GM18517 (cell line): ENCODE measurements around the gene SH2D6.
"Not testable (repeated sequence)": the region's sequence is repeated elsewhere in the genome, so short reads cannot be mapped to it uniquely, and the experiment has no call there.

ENCODE experiments used
- ATAC-seq: cut with Tn5 transposase; IDR thresholded peaks from one replicate; pipeline ENCODE4 v1.9.1; 2021; ENCODE audit warnings: mild to moderate bottlenecking, moderate library complexity; ENCODE audit not compliant: unreplicated experiment

The SH2D6 gene

DNA sequence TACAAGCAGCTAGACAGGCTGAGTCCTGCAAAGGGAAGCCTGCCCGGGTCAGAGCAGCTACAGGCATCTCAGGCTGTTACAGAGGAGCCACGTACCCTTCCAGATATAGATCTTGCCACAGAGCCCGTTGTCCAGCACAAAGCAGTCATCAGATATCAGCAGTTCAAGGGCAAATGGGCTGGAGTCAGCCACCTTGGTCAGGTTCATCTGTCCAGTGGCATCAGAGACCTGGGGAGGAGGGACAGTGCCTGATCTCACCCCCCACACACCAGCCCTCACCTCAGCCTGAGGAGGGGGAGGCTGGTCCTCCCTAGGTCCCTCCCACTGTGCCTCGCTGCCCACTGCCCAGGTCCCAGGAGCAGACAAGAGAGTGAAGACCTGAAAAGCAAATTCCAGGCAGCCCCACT, 20.6 kb upstream of the SH2D6 start:
- no peak for ATAC-seq

DNA sequence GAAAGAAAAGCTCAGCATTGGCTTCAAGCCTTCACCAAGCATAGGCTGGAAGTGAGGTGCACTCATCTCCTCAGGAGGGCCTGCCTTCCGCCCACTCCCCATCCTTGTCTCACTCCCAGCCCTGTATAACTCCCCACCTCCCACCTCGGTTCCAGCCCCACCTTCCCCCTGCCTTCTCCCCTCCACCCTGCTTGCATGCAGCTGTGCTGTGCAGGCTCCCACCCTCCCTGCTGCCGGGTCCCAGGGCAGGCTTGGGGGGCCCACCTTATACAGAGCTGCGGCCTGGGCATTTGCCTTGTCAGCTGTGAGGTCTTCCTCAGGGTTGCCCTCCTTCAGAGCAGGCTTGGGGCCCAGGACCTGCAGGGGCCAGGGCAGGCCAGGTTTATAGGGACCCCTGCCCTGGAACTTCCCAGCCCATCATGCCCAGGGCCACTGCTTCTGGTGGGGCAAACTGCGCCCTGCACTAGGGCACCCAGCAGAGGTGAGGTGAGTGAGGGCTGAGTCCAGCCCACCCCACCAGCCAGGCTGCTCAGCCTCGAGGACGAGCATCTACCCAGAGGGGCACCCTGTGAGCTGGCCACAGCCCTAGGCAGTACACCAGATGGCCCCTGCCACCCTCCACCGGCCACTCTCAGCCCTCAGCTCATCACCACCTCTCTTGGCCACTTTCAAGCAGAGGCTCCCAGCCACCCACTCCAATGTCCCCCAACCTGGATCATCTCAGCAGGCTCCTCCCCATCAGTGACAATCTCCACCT, 19.9 kb upstream of the SH2D6 start:
- ATAC-seq, result no peak

DNA sequence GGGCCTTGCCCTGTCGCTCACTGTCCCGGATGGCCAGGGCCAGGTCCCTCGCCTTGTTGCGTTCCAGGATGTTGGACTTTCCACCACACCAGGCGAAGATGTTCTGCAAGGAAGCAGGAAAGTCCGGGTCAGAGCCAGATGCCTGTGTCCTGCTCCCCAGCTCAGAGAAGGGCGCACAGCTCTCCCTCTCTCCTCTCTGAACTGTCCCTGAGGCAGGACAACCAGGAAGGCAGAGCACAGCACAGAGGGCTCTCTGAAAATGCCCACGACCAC, 19.4 kb upstream of the SH2D6 start:
- ATAC-seq, result no peak

DNA sequence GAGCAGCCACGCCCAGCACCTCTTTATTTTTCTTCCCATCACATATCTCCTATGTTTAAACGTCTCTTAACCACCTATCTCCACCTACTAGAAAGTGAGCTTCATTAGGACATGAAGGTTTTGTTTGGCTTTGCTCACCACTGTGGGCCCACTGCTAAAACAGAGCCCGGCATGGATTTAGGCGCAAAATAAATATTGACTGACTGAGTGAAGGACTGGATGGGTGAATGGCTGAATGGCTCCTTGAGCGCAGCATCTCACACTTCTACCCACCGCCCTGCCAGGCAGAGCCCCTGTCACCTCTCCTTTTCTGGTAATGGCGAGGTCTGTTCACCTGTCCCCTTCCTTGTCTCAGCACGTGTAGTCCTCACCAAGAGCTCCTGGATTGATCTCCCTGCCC, 18.5 kb upstream of the SH2D6 start:
- ATAC-seq, result no peak

- no peak for ATAC-seq
These were observed 17.7 kb upstream of the SH2D6 start for GRCh38 chr2:85400541-85401463.

GRCh38 chr2:85401464-85401805, 17.1 kb upstream of the SH2D6 start:
- no peak for ATAC-seq

- ATAC-seq, result no peak
These were observed 16.7 kb upstream of the SH2D6 start for GRCh38 chr2:85401844-85402243.

- no peak for ATAC-seq
These were observed 13.1 kb upstream of the SH2D6 start for GRCh38 chr2:85405201-85406059.

- peak; percentile 52 for ATAC-seq
These were observed 8.5 kb upstream of the SH2D6 start, which contains the start of gene CAPG for GRCh38 chr2:85409845-85410583. Gene CAPG (minus strand): TSS chr2:85410366. CDS start chr2:85402145, 8,221 bp downstream.

GRCh38 chr2:85410584-85411404, 7.7 kb upstream of the SH2D6 start:
- peak; percentile 6 for ATAC-seq

DNA sequence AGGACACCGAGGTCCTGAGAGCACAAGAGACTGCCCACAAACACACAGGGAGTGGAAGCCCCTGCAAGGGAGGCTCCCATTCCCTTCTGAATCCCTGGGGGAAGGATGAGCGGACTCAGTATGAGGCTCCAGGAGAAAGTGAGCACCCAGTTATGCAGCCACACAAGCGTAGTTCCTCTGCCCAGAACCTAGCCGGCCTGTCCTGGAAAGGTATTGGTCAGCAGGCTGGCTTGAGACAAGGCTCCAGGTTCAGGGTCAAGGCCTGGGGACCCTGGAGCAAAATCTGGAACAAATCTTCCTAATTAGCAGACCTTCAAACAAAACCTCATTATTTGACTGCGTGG, 7.1 kb upstream of the SH2D6 start:
- ATAC-seq, result no peak

GRCh38 chr2:85413592-85414420, 4.7 kb upstream of the SH2D6 start:
- ATAC-seq, result no peak

DNA sequence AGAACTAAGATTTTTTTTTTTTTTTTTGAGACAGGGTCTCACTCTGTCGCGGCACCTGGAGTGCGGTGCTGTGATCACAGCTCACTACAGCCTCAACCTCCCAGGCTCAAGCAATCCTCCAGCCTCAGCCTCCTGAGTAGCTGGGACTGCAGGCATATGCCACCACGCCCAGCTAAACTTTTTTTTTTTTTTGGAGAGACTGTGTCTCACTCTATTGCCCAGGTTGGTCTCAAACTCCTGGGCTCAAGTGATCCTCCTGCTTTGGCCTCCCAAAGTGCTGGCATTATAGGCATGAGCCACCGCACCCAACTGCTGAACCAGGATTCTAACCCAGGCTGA, 4.1 kb upstream of the SH2D6 start:
- not testable (repeated sequence) for ATAC-seq

DNA sequence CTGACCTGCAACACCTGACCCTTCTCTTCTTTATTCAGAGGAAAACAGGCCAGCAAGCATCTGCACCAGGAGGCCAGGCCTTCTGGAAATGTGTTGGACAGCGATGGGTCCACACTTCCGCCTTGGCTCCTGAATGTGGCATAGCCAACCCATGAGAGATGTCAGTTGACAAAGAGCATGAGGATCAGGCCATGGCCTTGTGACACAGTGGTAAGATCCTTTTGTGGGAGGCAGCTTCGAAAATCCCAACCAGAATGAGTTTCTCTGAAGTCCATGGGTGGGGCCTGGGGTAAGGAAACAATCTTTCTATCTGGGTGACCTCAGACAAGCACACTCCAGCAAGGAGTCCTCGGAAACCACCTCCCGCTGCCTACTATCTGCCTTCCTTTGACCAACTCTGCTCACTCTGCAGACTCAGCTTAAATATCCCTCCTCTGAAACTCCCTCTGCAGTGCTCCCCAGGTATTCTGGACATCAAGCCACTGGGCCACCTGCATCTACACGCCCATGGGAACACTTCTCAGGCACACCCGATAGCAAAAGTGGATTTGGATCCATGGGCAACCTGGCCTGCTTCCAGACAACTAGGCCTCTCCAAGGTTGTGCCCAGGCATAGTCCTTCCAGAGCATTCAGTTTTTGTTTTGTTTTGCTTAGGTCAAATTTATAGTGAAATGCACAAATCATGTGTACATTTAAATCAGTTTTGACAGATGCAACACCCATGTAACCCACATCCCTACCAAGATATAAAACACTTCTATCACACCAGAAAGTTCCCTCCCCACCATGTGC, 3.6 kb upstream of the SH2D6 start:
- ATAC-seq, result no peak

GRCh38 chr2:85415980-85416650, 2.4 kb upstream of the SH2D6 start:
- ATAC-seq, result no peak

DNA sequence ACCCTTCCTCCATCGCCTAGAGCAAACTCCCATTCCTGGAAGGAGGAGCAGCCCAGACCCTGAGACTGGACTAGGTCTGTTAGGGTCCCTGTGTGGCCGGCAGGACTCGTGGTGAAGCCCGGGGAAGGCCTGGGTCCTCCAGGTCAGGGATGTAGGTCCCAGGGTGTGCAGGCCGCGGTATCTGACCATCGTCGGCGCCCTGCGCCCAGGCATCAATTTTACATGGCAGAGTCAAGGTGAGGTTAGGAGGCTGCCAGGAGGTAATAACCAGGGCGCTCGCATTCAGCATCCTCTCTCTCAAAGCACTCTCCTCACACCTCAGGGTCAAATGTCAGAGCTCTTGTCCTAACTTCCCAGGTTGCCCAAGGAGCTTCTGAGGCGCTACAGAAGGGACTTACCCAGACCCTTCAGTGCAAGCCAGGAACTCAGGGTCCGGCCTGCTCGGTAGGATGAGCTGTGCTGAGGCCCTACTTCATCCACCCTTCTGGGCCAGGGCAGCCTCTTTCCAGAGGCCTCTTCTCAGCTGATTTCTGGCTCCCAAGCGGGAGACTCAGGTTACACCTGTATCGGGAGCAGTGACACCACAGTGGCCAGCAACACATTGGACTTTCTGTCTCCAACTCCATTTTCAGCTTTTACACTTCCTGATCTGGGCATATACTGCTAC, 628 bp downstream of the SH2D6 start:
- ATAC-seq, result no peak

DNA sequence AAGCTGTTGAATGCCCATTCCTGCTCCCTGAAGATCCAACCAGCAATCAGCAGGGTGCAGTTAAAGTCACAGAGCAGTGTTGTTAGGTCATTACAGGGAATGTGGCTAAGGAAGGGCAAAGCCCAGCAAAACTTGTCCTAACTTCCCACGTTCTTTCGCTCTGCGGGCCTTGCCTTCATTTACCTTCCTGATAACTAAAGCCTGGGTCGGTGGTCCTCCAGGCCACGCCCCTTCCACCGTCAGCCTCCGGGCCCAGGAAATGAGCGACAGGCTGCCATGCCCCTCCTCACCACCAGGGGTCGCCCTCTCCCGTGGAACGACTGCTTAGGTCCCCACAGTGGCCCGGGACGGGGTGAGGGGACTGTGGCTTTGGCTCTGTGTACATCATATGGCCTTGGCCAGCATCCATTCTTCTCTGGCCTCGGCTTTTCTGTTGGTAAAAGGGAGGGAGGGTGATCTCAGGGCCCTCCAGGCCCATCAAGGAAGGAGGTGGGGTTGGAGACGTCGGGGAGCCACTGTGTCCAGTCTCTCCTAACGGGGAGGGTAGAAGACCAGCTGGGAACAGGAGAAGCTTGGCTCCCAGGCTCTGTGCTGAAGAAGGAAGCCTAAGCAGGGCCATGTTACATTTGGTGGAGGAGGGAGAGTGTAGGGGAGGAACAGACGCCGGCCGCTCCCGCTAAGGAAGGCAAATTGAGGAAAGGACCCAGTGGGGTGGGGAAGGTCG, 2.2 kb downstream of the SH2D6 start:
- ATAC-seq, result peak; percentile 64
